HL-60 (cell line): Measurements from ENCODE around the gene ZNF783.

Experiments used
- DNase-seq, 2 experiments: peaks; one replicate each; pipeline ENCODE4 v3.0.0-alpha.2; 2010 to 2020; ENCODE audit warnings: low read depth in 1 of 2, low spot score in 1 of 2
- H3K27ac ChIP-seq: fragments of 250-450 bp; sonication (Bioruptor Pico); replicated peaks from 2 replicates; pipeline ENCODE4 v1.5.1; 2020; ENCODE audit warnings: mild to moderate bottlenecking, moderate library complexity
- H3K27me3 ChIP-seq: fragments of 250-450 bp; sonication (Bioruptor Pico); 2 replicates; pipeline ENCODE4 v1.5.1; 2021; ENCODE audit warnings: mild to moderate bottlenecking, moderate library complexity; ENCODE audit not compliant: insufficient read depth, poor library complexity, severe bottlenecking
- H3K4me3 ChIP-seq: replicated peaks from 2 replicates; pipeline ENCODE4 v1.5.1; 2011; ENCODE audit warnings: mild to moderate bottlenecking, control low read depth, low read length; ENCODE audit not compliant: insufficient read depth
- CTCF ChIP-seq: IDR thresholded peaks from one replicate; pipeline ENCODE4 v1.5.1; 2011; ENCODE audit warnings: low read length, control low read depth, inconsistent platforms; ENCODE audit not compliant: insufficient read depth
- GABPA ChIP-seq: IDR thresholded peaks from 2 replicates; pipeline ENCODE4 v1.6.1; 2012; ENCODE audit warnings: low read depth
- POLR2AphosphoS5 ChIP-seq: IDR thresholded peaks from 2 replicates; pipeline ENCODE4 v1.6.1; 2012; ENCODE audit warnings: low read depth
- SPI1 ChIP-seq: IDR thresholded peaks from 2 replicates; pipeline ENCODE4 v1.6.1; 2012; ENCODE audit warnings: low read depth, mild to moderate bottlenecking, borderline replicate concordance
- TF ChIP-seq, protein P1 (sequence below): IDR thresholded peaks from 2 replicates; pipeline ENCODE4 v1.6.1; 2012; ENCODE audit warnings: low read depth; ENCODE audit not compliant: insufficient replicate concordance

Gene ZNF783

GRCh38 chr7:149277871-149278270, 15.9 kb downstream of the ZNF783 start:
- DNase-seq: no peak
- Histone ChIP-seq H3K27me3 (no peaks in the 10 kb centered on the region), H3K4me3 (no peak overlapping the region), H3K27ac (no peak overlapping the region)
- TF ChIP-seq GABPA: no peak
- no peak for TF ChIP-seq CTCF
- TF ChIP-seq SPI1: no peak
- TF ChIP-seq POLR2AphosphoS5: no peak
- TF ChIP-seq, protein P1, sequence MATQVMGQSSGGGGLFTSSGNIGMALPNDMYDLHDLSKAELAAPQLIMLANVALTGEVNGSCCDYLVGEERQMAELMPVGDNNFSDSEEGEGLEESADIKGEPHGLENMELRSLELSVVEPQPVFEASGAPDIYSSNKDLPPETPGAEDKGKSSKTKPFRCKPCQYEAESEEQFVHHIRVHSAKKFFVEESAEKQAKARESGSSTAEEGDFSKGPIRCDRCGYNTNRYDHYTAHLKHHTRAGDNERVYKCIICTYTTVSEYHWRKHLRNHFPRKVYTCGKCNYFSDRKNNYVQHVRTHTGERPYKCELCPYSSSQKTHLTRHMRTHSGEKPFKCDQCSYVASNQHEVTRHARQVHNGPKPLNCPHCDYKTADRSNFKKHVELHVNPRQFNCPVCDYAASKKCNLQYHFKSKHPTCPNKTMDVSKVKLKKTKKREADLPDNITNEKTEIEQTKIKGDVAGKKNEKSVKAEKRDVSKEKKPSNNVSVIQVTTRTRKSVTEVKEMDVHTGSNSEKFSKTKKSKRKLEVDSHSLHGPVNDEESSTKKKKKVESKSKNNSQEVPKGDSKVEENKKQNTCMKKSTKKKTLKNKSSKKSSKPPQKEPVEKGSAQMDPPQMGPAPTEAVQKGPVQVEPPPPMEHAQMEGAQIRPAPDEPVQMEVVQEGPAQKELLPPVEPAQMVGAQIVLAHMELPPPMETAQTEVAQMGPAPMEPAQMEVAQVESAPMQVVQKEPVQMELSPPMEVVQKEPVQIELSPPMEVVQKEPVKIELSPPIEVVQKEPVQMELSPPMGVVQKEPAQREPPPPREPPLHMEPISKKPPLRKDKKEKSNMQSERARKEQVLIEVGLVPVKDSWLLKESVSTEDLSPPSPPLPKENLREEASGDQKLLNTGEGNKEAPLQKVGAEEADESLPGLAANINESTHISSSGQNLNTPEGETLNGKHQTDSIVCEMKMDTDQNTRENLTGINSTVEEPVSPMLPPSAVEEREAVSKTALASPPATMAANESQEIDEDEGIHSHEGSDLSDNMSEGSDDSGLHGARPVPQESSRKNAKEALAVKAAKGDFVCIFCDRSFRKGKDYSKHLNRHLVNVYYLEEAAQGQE: no peak

DNA sequence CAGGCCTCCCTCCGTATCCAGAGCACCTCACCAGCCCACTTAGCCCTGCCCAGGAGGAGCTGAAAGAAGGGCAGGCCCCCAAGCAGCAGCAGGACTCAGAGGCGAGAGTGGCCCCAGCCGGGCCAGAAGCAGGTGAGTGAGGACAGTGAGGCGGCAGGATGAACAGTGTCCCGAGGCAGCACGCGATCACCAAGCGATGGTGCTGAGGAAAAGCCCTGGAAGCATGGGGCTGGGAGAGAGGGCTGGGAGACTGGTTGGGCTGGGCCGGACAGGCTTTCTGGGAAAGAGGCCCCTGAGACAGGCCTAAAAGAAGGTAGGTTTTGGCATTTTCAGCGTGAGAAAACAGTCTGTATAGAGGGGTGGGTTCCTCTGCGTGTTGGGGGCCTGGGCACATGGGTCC, 16.4 kb downstream of the ZNF783 start:
- no peak for DNase-seq
- Histone ChIP-seq H3K27ac (no peak overlapping the region), H3K27me3 (no peaks in the 10 kb centered on the region), H3K4me3 (no peak overlapping the region)
- TF ChIP-seq CTCF (no peak), SPI1 (no peak), POLR2AphosphoS5 (no peak), GABPA (no peak)
- TF ChIP-seq, protein P1: no peak

DNA sequence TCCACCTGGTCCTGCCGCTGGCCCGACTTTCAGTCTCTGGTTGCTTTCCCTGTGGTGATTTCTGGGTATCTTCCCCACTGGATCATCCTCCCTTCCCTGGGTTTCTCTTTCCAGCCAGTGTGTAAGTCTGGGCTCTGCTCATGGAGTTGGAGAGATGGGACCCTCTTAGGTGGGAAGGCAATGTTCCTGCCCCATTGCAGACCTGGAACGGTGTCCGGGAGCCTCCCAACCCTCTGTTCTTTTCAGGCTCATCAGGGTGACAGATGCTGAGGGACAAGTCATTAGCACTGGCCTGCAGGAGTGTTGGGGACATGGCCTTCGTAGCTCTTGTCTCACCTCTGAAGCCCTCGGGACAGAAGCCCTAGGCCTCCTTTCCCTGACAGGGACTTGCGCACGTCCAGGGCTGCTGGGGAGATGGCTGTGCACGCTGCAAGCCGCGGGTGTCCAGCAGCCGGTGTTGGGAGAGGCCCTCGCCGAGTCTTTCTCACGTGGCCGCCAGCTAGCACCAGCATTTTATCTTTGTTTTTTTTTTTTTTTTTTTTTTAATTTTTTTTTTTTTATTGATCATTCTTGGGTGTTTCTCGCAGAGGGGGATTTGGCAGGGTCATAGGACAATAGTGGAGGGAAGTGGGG, 17.2 kb downstream of the ZNF783 start:
- H3K4me3 ChIP-seq: no peak overlapping the region
- no peaks in the 10 kb centered on the region for H3K27me3 ChIP-seq
- no peak for DNase-seq
- TF ChIP-seq POLR2AphosphoS5: no peak
- no peak for TF ChIP-seq GABPA
- TF ChIP-seq, protein P1: no peak
- no peak for TF ChIP-seq CTCF
- TF ChIP-seq SPI1: no peak
- no peak overlapping the region for H3K27ac ChIP-seq
